ENCODE data around the gene MSLN.

MSLN gene

DNA sequence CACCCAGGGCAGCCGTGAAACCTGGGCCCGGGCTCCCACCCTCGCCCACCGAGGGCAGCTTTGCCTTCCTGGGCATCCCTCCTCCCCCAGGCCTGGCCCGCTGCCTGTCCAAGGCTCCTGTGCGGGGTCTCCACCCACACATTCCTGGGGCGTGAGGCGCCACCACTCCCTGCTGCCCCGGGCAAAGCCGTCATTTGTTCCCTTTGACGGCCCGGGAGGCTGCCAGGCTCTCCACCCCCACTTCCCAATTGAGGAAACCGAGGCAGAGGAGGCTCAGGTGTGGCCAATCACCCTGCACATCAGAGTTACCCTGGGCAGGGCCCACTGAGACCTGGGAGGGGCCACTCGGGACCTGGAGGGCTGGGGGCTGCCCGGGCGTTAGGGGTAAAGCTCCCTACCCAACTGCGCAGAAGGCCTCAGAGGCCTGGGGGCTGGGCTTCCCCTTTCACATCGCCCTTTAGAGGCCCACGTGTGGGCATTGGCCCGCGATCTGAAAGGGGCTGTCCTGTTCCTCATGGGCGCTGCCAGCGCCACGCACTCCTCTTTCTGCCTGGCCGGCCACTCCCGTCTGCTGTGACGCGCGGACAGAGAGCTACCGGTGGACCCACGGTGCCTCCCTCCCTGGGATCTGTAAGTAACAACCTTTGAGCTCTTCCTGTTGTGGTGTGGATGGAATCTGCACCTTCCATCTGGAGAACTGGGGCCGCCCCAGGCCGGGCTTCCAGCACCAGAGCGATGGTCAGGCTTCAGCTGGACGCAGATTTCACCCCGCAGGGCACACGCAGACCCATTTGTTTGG, at the start of gene MSLN:
Gene MSLN, plus strand, starts transcription at position 190 of the 799 bp plus-strand sequence. CDS start 1,947 bp downstream, outside the sequence.
- no peak for DNase-seq (ENCODE audit: low read depth in 2 of 2)

DNA sequence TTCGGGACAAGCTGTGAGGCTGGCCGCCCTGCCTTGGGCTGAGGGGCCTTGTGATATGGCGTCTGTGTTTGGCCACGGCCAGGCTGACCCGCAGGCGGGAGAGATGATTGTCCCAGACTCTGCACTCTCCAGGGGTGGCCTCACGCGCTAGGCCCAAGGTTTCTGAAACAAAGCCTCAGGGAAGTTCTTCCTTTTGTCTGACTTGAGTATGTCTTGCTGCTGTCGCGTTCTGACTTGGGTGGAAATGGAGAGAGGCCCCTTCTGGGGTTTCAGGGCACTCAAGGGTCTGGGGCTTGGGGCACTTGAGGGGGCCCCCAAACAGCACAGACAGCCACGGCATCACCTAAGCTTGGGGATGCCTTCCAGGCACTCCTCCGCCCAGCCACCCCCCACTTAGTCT, 49.5 kb upstream of the MSLN start:
- DNase-seq (ENCODE audit: low read depth in 2 of 2): no peak

DNA sequence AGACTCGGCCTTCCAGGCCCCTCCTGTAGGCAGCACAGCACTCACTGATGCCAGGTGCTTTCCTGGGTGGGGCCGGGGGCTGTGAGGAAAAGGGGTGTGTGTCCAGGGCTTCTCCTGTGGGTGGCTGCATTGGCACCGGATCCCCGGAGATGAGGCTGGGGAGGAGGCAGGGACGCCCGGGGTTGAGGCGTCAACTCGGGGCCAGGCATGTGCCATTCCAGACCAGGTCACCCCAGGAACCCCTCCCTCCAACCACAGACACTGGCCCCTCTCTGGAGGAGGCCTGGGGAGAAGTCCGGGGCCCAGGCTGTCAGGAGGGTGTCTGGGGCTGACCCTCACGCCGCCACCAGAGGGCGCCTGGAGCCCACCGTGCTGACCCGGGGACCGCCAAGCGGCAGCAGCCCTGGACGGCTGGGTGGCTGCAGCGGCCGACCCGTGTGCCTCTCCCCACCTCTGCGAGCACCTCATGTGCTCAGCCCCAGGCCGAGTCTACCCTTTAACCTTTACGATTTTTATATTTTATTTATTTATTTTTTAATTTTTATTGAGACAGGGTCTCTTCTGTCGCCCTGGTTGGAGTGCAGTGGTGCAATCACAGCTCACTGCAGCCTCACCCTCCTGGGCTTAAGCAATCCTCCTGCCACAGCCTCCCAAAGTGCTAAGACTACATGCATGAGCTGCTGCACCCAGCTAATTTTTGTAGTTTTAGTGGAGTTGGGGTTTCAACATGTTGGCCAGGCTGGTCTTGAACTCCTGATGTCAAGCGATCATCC, 48.8 kb upstream of the MSLN start:
- peak; percentile 74 to 81 for DNase-seq (ENCODE audit: low read depth in 2 of 2)

DNA sequence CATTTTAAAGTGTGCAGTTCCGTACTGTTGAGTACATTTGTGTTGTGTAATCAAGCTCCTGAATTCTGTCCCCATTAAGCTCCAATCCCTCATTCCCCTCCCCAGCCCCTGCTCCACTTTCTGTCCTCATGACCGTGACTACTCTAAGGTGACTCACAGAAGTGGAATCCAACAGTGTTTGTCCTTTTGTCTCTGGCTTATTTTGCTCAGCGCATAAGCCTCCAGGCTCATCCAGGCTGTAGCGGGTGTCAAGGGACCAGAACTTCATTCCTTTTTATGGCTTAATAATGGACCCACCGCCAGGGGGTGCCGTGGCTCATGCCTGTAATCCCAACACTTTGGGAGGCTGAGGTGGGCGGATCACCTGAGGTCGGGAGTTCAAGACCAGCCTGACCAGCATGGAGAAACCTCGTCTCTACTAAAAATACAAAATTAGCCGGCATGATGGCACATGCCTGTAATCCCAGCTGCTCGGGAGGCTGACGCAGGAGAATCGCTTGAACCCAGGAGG, 47.7 kb upstream of the MSLN start:
- DNase-seq (ENCODE audit: low read depth in 2 of 2): peak in 1 of 2 donors; percentile 41

DNA sequence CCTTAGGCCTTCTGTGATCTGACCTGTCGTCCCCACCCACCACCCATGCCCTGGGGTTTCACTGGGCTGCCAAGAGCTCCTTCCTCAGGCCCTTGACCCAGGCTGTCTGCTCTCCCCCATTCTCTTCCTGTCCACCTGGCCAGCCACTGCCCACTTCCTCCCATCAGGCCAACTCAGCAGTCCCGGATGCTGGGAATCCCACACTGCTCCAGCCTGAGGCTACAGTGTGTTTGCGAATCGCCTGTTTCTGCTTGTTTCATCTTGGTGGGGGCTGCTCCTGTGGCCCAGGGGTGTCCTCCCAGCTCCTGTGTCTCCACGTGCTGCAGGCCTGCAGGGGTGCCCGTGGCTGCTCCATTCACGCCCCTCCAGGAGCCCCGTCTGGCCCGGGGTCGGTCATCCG, 46.5 kb upstream of the MSLN start:
- no peak for DNase-seq (ENCODE audit: low read depth in 2 of 2)

DNA sequence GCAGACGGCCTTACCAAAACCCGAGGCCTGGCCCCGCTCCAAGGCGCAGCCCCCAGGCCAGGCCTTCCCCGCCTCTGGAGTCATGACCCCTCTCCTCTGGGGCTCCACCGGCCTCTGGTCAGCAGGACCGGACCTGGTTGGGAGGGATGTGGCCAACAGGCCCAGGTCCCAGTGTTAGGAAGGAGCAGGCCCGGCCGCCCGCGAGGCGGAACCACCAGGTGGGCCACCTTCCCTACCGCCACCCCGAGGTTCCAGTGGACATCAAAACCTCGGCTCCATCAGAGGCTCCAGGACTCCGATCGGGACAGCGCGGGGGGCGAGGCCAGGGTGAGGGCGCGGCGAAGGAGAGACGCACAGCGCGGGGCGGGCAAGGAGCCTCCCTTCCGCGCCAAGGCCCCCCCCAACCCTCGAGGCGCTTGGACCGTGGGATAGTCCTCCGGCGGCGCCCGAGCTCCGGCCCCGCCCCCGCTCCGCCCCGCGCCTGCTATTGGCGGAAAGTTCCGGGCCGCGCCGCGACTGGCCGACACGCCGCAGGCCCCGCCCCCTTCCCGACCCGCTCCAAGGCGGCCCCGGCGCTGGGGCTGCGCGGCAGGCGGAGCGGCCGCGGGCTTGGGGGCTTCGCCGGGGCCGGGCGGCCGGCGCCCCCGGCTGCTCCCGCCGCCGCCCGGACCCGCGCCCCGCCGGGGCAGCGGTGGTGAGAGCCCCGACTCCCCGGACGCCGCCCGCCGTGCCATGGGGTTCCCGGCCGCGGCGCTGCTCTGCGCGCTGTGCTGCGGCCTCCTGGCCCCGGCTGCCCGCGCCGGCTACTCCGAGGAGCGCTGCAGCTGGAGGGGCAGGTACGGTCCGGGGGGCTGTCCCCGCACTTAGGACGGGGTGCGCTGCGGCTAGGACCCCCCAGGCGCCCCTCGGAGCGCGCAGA, 45.7 kb upstream of the MSLN start, which contains the start of gene METRN:
Gene METRN, plus strand, starts transcription at position 561 of the 919 bp plus-strand sequence. Its CDS starts 172 bp downstream, at position 733.
- peak; percentile 80 to 97 for DNase-seq (ENCODE audit: low read depth in 2 of 2)

DNA sequence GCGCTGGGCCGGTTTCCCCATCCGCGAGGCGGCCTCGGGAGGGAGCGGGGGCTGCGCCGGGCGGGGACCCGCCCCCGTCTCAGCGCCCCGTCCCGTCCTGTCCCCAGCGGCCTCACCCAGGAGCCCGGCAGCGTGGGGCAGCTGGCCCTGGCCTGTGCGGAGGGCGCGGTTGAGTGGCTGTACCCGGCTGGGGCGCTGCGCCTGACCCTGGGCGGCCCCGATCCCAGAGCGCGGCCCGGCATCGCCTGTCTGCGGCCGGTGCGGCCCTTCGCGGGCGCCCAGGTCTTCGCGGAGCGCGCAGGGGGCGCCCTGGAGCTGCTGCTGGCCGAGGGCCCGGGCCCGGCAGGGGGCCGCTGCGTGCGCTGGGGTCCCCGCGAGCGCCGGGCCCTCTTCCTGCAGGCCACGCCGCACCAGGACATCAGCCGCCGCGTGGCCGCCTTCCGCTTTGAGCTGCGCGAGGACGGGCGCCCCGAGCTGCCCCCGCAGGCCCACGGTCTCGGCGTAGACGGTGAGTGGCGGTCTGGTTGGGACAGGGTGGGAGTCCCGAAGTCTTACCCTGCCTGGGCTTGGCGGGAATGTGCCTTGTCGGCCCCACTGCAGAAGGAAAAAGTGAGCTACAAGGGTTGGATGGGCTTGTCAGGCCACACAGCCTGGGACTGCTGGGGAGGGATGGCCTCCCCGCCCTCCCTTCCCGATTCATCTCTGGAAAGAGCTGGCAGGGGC, 44.9 kb upstream of the MSLN start:
- DNase-seq (ENCODE audit: low read depth in 2 of 2): no peak

DNA sequence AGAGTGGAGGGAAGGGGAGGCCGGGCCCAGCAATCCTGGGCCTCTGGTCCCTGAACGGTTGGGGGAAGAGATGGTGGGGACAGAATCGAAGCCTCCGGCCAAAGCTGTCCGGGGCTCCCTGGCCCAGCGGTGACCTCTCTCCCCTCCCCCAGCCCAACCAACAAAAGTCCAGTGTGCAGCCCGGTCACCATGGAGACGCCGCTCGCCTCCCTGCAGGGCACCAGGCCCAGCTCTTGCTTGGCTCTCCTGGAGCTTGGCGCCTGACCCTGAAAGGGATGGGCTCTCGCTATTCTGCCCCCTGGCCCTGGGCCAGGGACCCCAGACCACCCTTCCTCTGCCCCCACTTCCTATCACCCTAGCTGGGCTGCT, 44.4 kb upstream of the MSLN start:
- no peak for DNase-seq (ENCODE audit: low read depth in 2 of 2)

DNA sequence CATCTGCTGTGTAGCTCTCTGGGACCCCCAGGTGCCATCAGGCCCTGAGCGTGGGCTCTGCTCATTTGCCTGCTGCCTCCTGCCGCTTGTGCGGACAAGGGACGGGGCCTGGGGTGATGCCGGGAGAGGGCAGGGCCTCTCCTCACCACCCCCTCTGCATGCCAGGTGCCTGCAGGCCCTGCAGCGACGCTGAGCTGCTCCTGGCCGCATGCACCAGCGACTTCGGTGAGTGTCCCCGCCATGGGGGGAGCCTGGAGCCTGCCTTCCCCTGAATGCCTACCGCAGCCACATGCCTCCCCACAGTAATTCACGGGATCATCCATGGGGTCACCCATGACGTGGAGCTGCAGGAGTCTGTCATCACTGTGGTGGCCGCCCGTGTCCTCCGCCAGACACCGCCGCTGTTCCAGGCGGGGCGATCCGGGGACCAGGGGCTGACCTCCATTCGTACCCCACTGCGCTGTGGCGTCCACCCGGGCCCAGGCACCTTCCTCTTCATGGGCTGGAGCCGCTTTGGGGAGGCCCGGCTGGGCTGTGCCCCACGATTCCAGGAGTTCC, 43.7 kb upstream of the MSLN start:
- DNase-seq (ENCODE audit: low read depth in 2 of 2): no peak

DNA sequence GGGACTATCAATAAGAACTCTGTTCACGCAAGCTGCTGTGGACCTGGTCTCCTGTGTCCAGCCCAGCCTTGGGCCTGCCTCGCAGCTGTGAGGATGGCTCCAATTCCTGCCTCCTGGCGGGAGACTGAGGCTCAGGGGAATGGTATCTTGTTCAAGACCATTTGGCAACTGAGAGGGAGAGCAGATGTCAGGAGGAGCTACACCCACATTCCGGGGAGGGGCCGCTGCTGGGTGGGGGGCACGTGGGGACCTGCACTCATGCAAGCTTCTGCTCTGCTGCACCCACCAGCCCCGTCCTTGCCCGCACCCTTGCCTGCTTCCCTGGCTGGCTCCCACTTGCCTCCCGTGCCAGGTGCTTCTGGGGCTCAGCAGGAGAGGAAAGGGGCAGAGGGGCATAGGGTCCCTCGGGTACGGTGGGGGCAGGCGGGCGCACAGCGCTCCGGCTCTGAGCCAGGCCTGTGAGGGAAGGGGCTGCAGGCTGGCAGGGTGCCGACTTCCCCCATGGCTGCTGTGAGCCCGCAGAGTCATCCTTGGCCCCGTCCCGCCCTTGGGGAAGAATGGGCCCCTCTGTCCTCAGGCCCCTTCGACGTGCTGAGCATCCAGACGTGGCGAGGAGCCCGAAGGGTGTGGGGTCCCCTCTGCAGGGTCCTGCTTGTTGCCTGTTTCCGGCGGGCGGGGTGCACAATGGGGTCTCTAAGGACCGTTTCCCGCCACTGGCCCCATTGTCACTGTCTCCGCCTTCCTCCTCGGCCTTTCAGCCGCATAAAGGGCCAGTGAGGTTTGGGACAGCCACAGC, 42.9 kb upstream of the MSLN start:
- DNase-seq (ENCODE audit: low read depth in 2 of 2): no peak

DNA sequence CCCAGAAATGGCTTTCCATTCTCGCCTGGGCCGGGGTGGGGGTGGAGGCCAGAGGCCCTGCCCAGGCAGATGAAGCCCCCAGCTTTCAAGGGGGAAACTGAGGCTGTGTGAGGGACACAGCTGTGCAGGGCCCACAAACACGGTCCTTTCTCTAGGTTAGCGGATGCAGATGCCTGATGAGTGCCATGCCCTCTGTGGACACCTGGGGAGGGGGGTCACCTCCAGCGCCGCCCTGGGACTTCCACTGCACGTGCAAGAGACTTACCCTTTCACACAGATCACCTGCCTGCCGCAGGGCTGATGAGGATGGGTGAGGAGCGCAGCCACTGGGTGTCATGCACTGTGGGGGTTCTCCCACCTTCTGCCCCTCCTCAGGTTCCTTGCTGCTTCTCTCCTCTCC, 42.1 kb upstream of the MSLN start:
- no peak for DNase-seq (ENCODE audit: low read depth in 2 of 2)

DNA sequence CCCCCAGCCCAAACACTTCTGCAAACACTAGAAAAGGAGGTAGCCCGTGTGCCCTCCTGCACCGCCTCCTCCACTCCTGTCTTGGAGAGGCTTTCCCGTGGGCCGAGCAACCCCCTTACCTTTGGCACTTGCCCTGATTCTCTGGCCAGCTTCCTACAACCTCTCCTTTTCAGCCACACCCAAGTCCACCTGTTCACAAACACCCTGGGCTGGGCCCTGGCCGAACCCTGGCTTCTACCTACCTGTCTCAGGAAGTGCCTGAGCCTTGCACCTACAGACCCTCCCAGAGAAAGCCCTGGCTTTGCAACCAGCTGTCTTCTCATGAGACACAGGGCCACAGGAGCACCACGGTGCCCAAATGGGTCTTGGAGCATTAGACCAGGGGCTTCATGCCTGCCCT, 41.6 kb upstream of the MSLN start:
- DNase-seq (ENCODE audit: low read depth in 2 of 2): no peak

DNA sequence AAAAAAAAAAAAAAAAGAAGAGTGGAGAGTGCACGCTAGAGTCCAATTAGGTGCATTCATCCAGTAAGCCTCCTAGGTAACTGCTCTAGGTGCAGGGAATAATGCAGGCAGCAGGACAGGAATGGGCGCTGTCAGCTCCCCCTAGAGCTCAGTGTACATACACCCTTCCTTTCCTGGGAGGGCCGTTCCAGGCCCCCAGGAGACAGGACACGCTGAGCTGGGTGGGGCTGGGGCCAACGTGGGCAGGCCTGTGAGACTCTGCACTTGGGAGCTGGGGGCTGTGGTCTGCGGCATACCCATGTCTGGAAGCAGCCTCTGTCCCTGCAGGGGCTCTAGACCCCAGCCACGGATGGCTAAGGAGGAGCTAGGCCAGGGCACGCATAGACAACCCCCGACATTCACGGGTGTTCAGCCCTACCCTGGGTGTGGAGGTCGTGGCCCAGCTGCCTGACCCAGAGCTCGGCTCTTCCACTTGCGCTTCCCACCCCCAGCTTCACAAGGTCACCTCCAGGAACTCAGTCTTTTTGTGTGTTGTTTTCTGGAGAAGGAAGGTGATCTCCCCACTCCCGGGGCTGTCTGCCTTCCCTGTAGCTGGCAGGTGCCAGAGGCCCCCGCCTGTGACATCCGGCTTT, 40.6 kb upstream of the MSLN start:
- no peak for DNase-seq (ENCODE audit: low read depth in 2 of 2)

DNA sequence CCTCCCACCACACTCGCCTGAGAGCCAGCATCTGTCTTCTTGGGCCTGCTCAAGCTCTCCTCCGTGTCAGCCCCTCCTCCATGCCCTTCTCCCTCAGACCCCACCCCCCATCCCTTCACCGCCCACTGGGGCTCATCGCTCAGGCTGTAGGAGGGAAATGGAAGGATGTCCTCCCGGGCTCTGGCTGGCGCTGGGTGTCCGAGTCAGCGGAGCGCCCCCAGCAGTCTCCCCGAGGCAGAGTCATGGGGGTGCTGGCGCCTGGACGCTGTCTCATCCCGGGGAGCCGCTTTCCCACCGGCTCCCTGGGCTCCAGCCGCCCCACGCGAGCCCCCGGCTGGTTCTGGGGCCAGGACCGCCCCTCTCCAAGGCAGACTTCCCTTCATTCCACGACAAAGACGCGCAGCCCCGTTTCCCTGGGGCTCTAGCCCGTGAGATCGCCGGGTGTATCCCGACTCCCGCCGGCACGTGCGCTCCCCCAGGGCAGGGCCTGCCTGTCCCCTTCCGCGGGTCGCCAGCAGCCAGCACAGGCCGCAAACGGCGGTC, 40.0 kb upstream of the MSLN start:
- DNase-seq (ENCODE audit: low read depth in 2 of 2): peak in 1 of 2 donors; percentile 34

DNA sequence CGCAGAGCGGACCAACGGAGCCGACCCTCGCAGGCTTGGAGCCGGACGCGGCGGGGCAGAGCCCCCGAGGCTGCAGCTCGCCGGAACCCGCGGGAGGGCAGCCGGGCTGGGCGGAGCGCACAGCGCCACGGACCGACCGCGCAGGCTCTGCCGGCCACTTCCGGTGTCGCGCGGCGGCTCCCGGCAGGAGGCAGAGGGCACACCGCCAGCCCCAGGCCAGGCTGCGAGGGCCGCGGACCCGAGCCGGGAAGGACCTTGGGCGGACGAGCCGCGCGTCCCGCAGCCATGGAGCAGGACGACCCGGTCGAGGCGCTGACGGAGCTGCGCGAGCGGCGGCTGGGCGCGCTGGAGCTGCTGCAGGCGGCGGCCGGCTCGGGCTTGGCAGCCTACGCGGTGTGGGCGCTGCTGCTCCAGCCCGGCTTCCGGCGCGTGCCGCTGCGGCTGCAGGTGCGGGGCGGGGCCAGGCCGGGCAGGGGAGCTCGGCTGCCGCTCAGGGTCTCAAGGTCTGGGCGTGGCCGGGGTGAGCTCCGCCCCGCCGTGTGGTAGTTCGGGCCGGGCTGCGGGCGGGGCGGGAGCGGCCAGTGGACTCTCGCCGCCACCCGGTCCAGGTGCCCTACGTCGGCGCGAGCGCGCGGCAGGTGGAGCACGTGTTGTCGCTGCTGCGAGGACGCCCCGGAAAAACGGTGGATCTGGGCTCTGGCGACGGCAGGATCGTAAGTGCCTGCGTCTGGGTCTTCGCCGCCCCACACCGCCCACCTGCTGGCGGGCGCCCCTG, 39.4 kb upstream of the MSLN start, which contains the start of gene ANTKMT:
Gene ANTKMT, plus strand, starts transcription at position 157 of the 775 bp plus-strand sequence. Its CDS starts 129 bp downstream, at position 286.
- peak; percentile 41 to 75 for DNase-seq (ENCODE audit: low read depth in 2 of 2)

DNA sequence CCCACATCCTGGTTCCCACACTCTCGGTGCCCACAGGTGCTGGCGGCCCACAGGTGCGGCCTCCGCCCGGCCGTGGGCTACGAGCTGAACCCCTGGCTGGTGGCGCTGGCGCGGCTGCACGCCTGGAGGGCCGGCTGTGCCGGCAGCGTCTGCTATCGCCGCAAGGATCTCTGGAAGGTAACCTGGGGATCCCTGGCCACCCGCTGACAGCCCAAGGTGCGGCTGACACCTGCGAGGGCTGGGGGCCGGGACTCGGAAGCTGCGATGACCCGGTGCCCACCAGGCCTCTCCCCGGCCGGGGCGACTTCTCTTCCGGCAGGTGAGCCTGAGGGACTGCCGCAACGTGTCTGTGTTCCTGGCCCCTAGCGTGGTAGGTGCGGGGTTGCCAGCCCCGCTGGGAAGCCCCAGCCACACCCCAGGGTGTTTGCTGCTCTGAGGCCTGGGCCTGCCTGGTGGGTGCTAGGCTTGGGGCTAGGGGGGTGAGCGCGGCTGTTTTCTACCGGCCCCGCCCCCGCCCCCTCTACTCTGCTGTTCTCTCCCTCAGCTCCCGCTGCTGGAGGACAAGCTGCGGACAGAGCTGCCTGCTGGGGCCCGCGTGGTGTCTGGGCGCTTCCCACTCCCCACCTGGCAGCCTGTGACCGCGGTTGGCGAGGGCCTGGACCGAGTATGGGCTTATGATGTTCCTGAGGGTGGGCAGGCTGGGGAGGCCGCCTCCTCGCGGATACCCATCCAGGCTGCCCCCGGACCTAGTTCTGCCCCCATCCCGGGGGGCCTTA, 38.6 kb upstream of the MSLN start:
- no peak for DNase-seq (ENCODE audit: low read depth in 2 of 2)
